SK-N-SH (cell line): ENCODE data around the gene RWDD4. TPM values are rescaled to one million over a fixed set of nuclear protein-coding genes. Genes with fewer than 3 reads are reported as not detected.
A peak's percentile ranks its signal among the peaks of the same experiment; 100 is the strongest.

Experiments used
- CTCF ChIA-PET: fragments of 300-600, 350-600 bp; formaldehyde crosslinking; extraction: SDS; loops from one replicate; lab custom pipeline; 2021; lab: Yijun Ruan, JAX
- POLR2A ChIA-PET: fragments of 350-600 bp; sonication (Branson Sonifier 250); formaldehyde crosslinking; extraction: SDS; loops from one replicate; lab custom pipeline; 2020; ENCODE audit warnings: antibody characterized with exemption, inconsistent platforms; lab: Yijun Ruan, JAX
- DNase-seq: peaks from one replicate; pipeline ENCODE4 v3.0.0; 2012
- H2AFZ ChIP-seq: fragments of 200-600 bp; sonication (generic); 2 replicates; pipeline ENCODE4 v1.8.1; 2016; ENCODE audit warnings: antibody characterized with exemption, mild to moderate bottlenecking, low read depth
- H3F3A ChIP-seq: fragments of 200-600 bp; sonication (generic); replicated peaks from 2 replicates; pipeline ENCODE3; 2016; ENCODE audit warnings: antibody characterized with exemption, mild to moderate bottlenecking; ENCODE audit not compliant: insufficient read depth
- H3K27ac ChIP-seq, 2 experiments: fragments of 200-500 bp in 1 of 2; fragments of 200-600 bp in 1 of 2; sonication (Bioruptor generic) in 1 of 2; sonication (generic), shearing (Covaris generic) in 1 of 2; 2 replicates each; pipeline versions ENCODE4 v1.5.1 to v1.6.1; 2014 to 2016; ENCODE audit warnings: low read depth in 2 of 2, inconsistent platforms in 1 of 2, low read length in 1 of 2, mild to moderate bottlenecking in 1 of 2, mixed read lengths in 1 of 2
- H3K27me3 ChIP-seq: fragments of 200-600 bp; sonication (generic), shearing (Covaris generic); 2 replicates; pipeline ENCODE4 v1.6.1; 2016; ENCODE audit warnings: mixed run types; ENCODE audit not compliant: insufficient read depth
- H3K36me3 ChIP-seq, 2 experiments: fragments of 200-500 bp in 1 of 2; fragments of 200-600 bp in 1 of 2; sonication (Bioruptor generic) in 1 of 2; sonication (generic) in 1 of 2; replicated peaks in 1 of 2; 2 replicates each; pipeline versions ENCODE3 to v1.5.1; 2014 to 2016; ENCODE audit warnings: low read length in 1 of 2, mild to moderate bottlenecking in 1 of 2; ENCODE audit not compliant: insufficient read depth in 2 of 2, control insufficient read depth in 1 of 2
- H3K4me1 ChIP-seq, 2 experiments: fragments of 200-500 bp in 1 of 2; fragments of 200-600 bp in 1 of 2; sonication (Bioruptor generic) in 1 of 2; sonication (generic), shearing (Covaris generic) in 1 of 2; 2 replicates each; pipeline versions ENCODE4 v1.5.1 to v1.6.1; 2014 to 2016; ENCODE audit warnings: low read depth in 1 of 2, low read length in 1 of 2, mixed run types in 1 of 2; ENCODE audit not compliant: insufficient read depth in 2 of 2, control insufficient read depth in 1 of 2
- H3K4me2 ChIP-seq: fragments of 200-600 bp; sonication (generic), shearing (Covaris generic); 2 replicates; pipeline ENCODE4 v1.6.1; 2017; ENCODE audit warnings: mixed run types
- H3K4me3 ChIP-seq, 2 experiments: fragments of 200-500 bp in 1 of 2; fragments of 200-600 bp in 1 of 2; sonication (Bioruptor generic) in 1 of 2; sonication (generic), shearing (Covaris generic) in 1 of 2; 2 replicates each; pipeline versions ENCODE4 v1.5.1 to v1.8.1; 2014 to 2016; ENCODE audit warnings: low read depth in 2 of 2, inconsistent platforms in 1 of 2, low read length in 1 of 2, mild to moderate bottlenecking in 1 of 2, mixed read lengths in 1 of 2, moderate library complexity in 1 of 2
- H3K79me2 ChIP-seq: fragments of 200-600 bp; sonication (generic); 2 replicates; pipeline ENCODE4 v1.8.1; 2017; ENCODE audit warnings: mild to moderate bottlenecking; ENCODE audit not compliant: insufficient read depth
- H3K9ac ChIP-seq: fragments of 200-600 bp; sonication (generic); 2 replicates; pipeline ENCODE4 v1.6.1; 2017; ENCODE audit warnings: mixed run types
- H3K9me2 ChIP-seq: fragments of 200-600 bp; sonication (generic); 2 replicates; pipeline ENCODE4 v1.6.1; 2017; ENCODE audit warnings: mixed run types
- H3K9me3 ChIP-seq: fragments of 200-600 bp; sonication (generic); 2 replicates; pipeline ENCODE4 v1.6.1; 2017; ENCODE audit warnings: mixed run types, mild to moderate bottlenecking, moderate library complexity
- H4K20me1 ChIP-seq: fragments of 200-600 bp; sonication (generic); 2 replicates; pipeline ENCODE4 v1.6.1; 2017; ENCODE audit warnings: mild to moderate bottlenecking, mixed run types; ENCODE audit not compliant: insufficient read depth
- CHD2 ChIP-seq: fragments of 150-350 bp; IDR thresholded peaks from 2 replicates; pipeline ENCODE4 v1.6.1; 2018; ENCODE audit warnings: low read length; ENCODE audit not compliant: partially characterized antibody
- ELF1 ChIP-seq: IDR thresholded peaks from 2 replicates; pipeline ENCODE4 v1.4.0; 2012
- EP300 ChIP-seq, 2 experiments: IDR thresholded peaks; 2 replicates each; pipeline versions ENCODE4 v1.4.0 to v1.6.1; 2012; ENCODE audit warnings: borderline replicate concordance in 1 of 2, low read depth in 1 of 2, low read length in 1 of 2
- GATA2 ChIP-seq: sonication (generic); formaldehyde crosslinking; IDR thresholded peaks from 2 replicates; pipeline ENCODE4 v1.5.0; 2020; ENCODE audit warnings: mild to moderate bottlenecking, missing genetic modification reagents
- MAX ChIP-seq: IDR thresholded peaks from 2 replicates; pipeline ENCODE4 v1.4.0; 2012; ENCODE audit warnings: low read depth
- MEF2A ChIP-seq: IDR thresholded peaks from 2 replicates; pipeline ENCODE4 v1.4.0; 2012; ENCODE audit warnings: low read depth, borderline replicate concordance
- MXI1 ChIP-seq: IDR thresholded peaks from 2 replicates; pipeline ENCODE4 v1.6.1; 2012; ENCODE audit warnings: mild to moderate bottlenecking, low read depth, low read length, improper control_type of control experiment
- NRF1 ChIP-seq: IDR thresholded peaks from 2 replicates; pipeline ENCODE4 v1.6.1; 2012; ENCODE audit warnings: low read depth, mild to moderate bottlenecking, low read length
- RCOR1 ChIP-seq: fragments of 150-350 bp; IDR thresholded peaks from 2 replicates; pipeline ENCODE4 v1.6.1; 2017; ENCODE audit warnings: antibody characterized with exemption, low read length
- TCF12 ChIP-seq: IDR thresholded peaks from 2 replicates; pipeline ENCODE4 v1.4.0; 2012
- TEAD4 ChIP-seq: IDR thresholded peaks from 2 replicates; pipeline ENCODE4 v1.4.0; 2012; ENCODE audit warnings: mild to moderate bottlenecking, borderline replicate concordance; ENCODE audit not compliant: insufficient read depth
- WGBS: methylation state at CpG from one replicate; pipeline ENCODE4 v1.1.6; 2017; ENCODE audit warnings: low lambda C conversion rate; 5-methylcytosine and 5-hydroxymethylcytosine counted together
- polyA plus RNA-seq, 3 experiments: library from polyadenylated mRNA; depleted of rRNA; stranded (reverse); fragments of >200 nt; gene quantifications; 2 replicates each; pipeline ENCODE4 v1.2.3, GENCODE V29; 2012
- TF ChIP-seq, protein P1 (sequence below): IDR thresholded peaks from 2 replicates; pipeline ENCODE4 v1.6.1; 2012; ENCODE audit warnings: mild to moderate bottlenecking, low read depth, low read length, moderate library complexity

The RWDD4 gene
- polyA plus RNA-seq, 1 of the 3 experiments (the other 2 are of a cell fraction), result 7.7 TPM

GRCh38 chr4:183675625-183676024, 16.6 kb upstream of the RWDD4 start:
- Histone ChIP-seq H3K9me2 (no peaks in the 10 kb centered on the region), H3K27ac (peak overlapping the region; percentile 39 to 76; a peak in 2 of 4 replicates), H3K27me3 (no peaks in the 10 kb centered on the region), H3K4me1 (peaks cover 0 to 7% of the 10 kb centered on the region in 2 experiments; a peak in 2 of 4 replicates), H3K4me3 (no peak overlapping the region), H4K20me1 (no peaks in the 10 kb centered on the region), H3K9me3 (no peaks in the 10 kb centered on the region), H3F3A (peaks cover 4% of the 10 kb centered on the region), H3K4me2 (no peak overlapping the region), H3K79me2 (no peaks in the 10 kb centered on the region), H3K9ac (no peak overlapping the region), H3K36me3 (peaks cover 56 to 57% of the 10 kb centered on the region in 2 experiments), H2AFZ (no peak overlapping the region)
- POLR2A ChIA-PET, result interaction anchor here (0.6 to 1.1 kb wide), 2 partner anchors 169 to 232 kb away, joined by 3 to 4 read pairs; partner anchors contain the start of gene CDKN2AIP
- CTCF ChIA-PET, result interaction anchor here (0.9 to 2.3 kb wide), 2 partner anchors 10 to 424 kb away, joined by 3 to 6 read pairs; no protein-coding TSS in a partner anchor
- WGBS, result 66% methylated on average over 4 of the region's 4 CpGs
- TF ChIP-seq EP300 (IDR thresholded peaks at IDR 0.05; ENCODE audit: borderline replicate concordance in 1 of 2, low read depth in 1 of 2, low read length in 1 of 2) (peak in 1 of 2 experiments; percentile 71; a peak in 1 of 4 replicates), MXI1 (no peak), CHD2 (peak; percentile 33), MEF2A (no peak), MAX (no peak), GATA2 (peak; percentile 21; the same call in 1 of the 2 replicates), TCF12 (peak; percentile 68; the same call in 1 of the 2 replicates), NRF1 (no peak)
- TF ChIP-seq, protein P1, sequence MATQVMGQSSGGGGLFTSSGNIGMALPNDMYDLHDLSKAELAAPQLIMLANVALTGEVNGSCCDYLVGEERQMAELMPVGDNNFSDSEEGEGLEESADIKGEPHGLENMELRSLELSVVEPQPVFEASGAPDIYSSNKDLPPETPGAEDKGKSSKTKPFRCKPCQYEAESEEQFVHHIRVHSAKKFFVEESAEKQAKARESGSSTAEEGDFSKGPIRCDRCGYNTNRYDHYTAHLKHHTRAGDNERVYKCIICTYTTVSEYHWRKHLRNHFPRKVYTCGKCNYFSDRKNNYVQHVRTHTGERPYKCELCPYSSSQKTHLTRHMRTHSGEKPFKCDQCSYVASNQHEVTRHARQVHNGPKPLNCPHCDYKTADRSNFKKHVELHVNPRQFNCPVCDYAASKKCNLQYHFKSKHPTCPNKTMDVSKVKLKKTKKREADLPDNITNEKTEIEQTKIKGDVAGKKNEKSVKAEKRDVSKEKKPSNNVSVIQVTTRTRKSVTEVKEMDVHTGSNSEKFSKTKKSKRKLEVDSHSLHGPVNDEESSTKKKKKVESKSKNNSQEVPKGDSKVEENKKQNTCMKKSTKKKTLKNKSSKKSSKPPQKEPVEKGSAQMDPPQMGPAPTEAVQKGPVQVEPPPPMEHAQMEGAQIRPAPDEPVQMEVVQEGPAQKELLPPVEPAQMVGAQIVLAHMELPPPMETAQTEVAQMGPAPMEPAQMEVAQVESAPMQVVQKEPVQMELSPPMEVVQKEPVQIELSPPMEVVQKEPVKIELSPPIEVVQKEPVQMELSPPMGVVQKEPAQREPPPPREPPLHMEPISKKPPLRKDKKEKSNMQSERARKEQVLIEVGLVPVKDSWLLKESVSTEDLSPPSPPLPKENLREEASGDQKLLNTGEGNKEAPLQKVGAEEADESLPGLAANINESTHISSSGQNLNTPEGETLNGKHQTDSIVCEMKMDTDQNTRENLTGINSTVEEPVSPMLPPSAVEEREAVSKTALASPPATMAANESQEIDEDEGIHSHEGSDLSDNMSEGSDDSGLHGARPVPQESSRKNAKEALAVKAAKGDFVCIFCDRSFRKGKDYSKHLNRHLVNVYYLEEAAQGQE, result no peak
- DNase-seq, result peak; percentile 30

- Histone ChIP-seq H3K27ac (no peak overlapping the region), H3K4me3 (no peak overlapping the region), H3K4me2 (no peak overlapping the region), H3K36me3 (peaks cover 55 to 61% of the 10 kb centered on the region in 2 experiments), H3K9me2 (no peaks in the 10 kb centered on the region), H4K20me1 (no peaks in the 10 kb centered on the region), H3K9me3 (no peaks in the 10 kb centered on the region), H3K79me2 (no peaks in the 10 kb centered on the region), H3F3A (peaks cover 4% of the 10 kb centered on the region), H3K27me3 (no peaks in the 10 kb centered on the region), H2AFZ (no peak overlapping the region), H3K9ac (no peak overlapping the region), H3K4me1 (peaks cover 0 to 7% of the 10 kb centered on the region in 2 experiments; a peak in 2 of 4 replicates)
- CTCF ChIA-PET, result interaction anchor here (1.2 to 2.3 kb wide), 2 partner anchors 12 to 425 kb away, joined by 3 to 6 read pairs; no protein-coding TSS in a partner anchor
- 64% methylated on average over 3 of the region's 3 CpGs for WGBS
- DNase-seq, result no peak
- TF ChIP-seq, protein P1, result no peak
- TF ChIP-seq TEAD4 (no peak), RCOR1 (no peak), TCF12 (no peak), ELF1 (no peak)
- POLR2A ChIA-PET, result no interaction called here
Measured at GRCh38 chr4:183674153-183674552, 15.2 kb upstream of the RWDD4 start.
